Dendritic cell treated with granulocyte-macrophage colony-stimulating factor and Interleukin-4, amounts not matched to agents 40 ng/mL and 50 ng/mL, for 4 days (primary cell): ENCODE results near the gene CORO2B.

Experiments
- H3K27ac Mint-ChIP-seq: one replicate; pipeline ENCODE4 v1.8.0; 2022; ENCODE audit warnings: mild to moderate bottlenecking, mixed read lengths
- H3K27me3 Mint-ChIP-seq: one replicate; pipeline ENCODE4 v1.8.0; 2022; ENCODE audit warnings: mild to moderate bottlenecking, mixed read lengths
- H3K36me3 Mint-ChIP-seq: one replicate; pipeline ENCODE4 v1.8.0; 2022; ENCODE audit warnings: low read depth, mixed read lengths
- H3K4me1 Mint-ChIP-seq: one replicate; pipeline ENCODE4 v1.8.0; 2022; ENCODE audit warnings: low read depth, mixed read lengths
- H3K4me3 Mint-ChIP-seq: one replicate; pipeline ENCODE4 v1.8.0; 2022; ENCODE audit warnings: mild to moderate bottlenecking, moderate library complexity, mixed read lengths
- H3K9me3 Mint-ChIP-seq: one replicate; pipeline ENCODE4 v1.8.0; 2022; ENCODE audit warnings: mixed read lengths
- intact Hi-C: fragments of 100-400 bp; cut with micrococcal nuclease; formaldehyde crosslinking; loops from one replicate; pipeline ENCODE4 v1.15.0; 2022

Gene CORO2B

DNA sequence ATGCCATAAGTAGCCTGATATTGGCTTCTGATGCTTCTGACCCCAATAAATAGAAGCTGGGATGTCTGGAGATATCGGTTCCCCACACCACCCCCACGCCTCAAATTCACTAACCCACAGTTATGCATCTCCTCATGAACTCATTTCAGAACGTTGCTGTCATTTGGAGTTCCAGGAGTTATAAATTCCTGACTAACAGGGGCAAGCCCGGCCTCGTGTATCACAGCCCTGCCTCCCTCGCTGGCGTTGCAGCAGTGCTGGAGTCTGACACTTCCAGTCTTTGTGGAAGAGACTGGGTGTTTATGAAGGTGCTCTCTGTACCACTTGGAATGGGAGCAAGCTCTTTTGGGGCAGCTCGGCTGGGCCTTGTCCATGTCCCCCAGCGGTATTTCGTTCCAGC lies 140.9 kb downstream of the CORO2B start:
- Mint-ChIP-seq H3K9me3 (no peaks in the 10 kb centered on the region), H3K4me1 (no peaks in the 10 kb centered on the region), H3K27ac (no peak overlapping the region), H3K36me3 (no peaks in the 10 kb centered on the region), H3K27me3 (peaks cover 3% of the 10 kb centered on the region), H3K4me3 (no peak overlapping the region)
- intact Hi-C loops: no loop called here

DNA sequence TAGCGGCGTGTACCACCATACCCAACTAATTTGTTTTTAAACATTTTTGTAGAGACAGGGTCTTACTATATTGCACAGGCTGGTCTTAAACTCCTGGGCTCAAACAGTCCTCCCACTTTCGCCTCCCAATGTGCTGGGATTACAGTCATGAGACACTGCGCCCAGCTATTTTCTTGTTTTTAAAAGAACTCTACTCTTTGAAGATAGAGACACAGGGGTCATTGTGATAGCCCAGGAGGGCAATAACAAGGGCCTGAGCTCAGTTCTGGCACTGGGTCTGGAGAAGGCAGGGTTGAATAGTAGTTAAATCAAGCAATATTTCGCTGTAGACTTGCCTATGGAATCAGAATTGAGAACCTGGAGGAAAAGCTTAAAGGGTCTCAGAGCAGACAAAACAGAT lies 143.1 kb downstream of the CORO2B start:
- Mint-ChIP-seq H3K4me1 (no peaks in the 10 kb centered on the region), H3K4me3 (no peak overlapping the region), H3K36me3 (no peaks in the 10 kb centered on the region), H3K9me3 (no peaks in the 10 kb centered on the region), H3K27ac (no peak overlapping the region), H3K27me3 (peaks cover 5% of the 10 kb centered on the region)
- intact Hi-C loops: no loop called here

DNA sequence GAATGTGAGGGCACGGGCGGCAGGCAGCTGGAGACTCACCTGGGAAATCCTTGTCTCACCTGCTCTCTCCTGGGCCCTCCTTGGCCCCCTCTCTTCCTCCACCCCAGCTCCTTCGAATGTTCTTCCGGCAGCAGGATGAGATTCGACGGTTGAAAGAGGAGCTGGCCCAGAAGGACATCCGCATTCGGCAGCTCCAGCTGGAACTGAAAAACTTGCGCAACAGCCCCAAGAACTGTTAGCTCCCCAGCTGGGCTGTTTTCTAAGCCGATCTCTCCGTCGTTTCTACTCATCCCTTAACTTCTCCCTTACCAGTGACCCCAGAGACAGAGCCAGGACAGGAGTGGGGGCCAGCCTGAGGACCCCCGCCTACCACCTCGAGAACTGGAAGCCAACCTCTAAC lies 146.9 kb downstream of the CORO2B start:
- peaks cover 7% of the 10 kb centered on the region for H3K4me1 Mint-ChIP-seq
- intact Hi-C loops: no loop called here
- peaks cover 2% of the 10 kb centered on the region for H3K27me3 Mint-ChIP-seq
- H3K27ac Mint-ChIP-seq: no peak overlapping the region
- no peaks in the 10 kb centered on the region for H3K9me3 Mint-ChIP-seq
- H3K4me3 Mint-ChIP-seq: peak overlapping the region; percentile 14
- H3K36me3 Mint-ChIP-seq: no peaks in the 10 kb centered on the region

DNA sequence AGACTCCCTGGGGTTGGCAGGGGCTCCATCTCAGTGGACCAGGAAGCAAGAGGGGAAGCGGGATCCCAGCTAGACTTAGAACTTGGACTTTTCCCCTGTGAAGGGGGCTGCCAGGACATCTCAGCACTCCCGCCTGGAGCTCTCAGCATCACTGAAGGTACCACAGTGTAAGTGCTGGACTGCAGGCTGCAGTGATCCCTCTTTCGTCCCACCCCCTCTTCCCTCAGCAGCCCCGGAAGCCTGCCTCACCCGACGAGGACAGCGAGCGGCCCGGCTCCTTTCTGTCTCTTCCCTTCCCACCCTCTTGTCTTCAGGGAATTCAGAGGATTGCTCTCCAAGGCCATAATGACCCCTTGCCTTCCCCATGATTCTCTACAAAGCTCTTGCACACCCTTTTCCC lies 147.5 kb downstream of the CORO2B start:
- Mint-ChIP-seq H3K36me3 (no peaks in the 10 kb centered on the region), H3K4me3 (no peak overlapping the region), H3K27me3 (peaks cover 2% of the 10 kb centered on the region), H3K4me1 (peaks cover 10% of the 10 kb centered on the region), H3K27ac (no peak overlapping the region), H3K9me3 (no peaks in the 10 kb centered on the region)
- intact Hi-C loops: no loop called here

DNA sequence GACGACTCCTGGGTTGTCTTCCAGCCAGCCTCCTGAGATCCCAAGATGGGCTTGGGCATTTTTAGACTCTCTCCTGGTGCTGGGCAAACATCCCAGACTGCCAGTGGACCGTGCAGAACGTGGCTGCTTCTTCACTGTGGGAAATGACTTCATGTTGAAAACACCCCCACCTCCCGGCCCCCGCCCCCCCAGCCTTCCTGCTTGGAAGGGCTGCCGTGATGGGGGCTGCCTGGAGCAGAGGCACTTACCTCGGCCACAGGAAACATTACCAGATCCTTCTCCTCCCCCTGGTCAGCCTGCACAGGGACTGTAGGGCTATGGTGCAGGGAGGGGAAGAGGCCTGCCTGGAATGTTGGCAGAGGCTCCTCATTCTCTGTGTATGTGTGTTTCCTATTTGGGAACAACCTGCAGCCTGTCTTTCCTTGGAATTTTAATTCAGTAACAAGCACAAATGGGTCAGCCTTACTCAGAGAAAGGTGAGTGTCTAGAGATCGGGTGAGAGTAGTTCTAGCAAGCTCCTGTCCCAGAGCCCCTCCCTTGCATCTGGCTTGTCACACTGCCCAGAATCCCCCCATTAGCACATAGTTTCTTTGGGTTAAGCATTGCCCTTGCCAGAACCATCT lies 151.1 kb downstream of the CORO2B start:
- H3K4me3 Mint-ChIP-seq: no peak overlapping the region
- intact Hi-C loops: loop anchor here (1.0 to 5.0 kb wide), 2 partner anchors 97 to 145 kb away; no protein-coding TSS in a partner anchor
- H3K4me1 Mint-ChIP-seq: peaks cover 23% of the 10 kb centered on the region
- H3K27me3 Mint-ChIP-seq: peaks cover 2% of the 10 kb centered on the region
- H3K27ac Mint-ChIP-seq: no peak overlapping the region
- no peaks in the 10 kb centered on the region for H3K36me3 Mint-ChIP-seq
- no peaks in the 10 kb centered on the region for H3K9me3 Mint-ChIP-seq

DNA sequence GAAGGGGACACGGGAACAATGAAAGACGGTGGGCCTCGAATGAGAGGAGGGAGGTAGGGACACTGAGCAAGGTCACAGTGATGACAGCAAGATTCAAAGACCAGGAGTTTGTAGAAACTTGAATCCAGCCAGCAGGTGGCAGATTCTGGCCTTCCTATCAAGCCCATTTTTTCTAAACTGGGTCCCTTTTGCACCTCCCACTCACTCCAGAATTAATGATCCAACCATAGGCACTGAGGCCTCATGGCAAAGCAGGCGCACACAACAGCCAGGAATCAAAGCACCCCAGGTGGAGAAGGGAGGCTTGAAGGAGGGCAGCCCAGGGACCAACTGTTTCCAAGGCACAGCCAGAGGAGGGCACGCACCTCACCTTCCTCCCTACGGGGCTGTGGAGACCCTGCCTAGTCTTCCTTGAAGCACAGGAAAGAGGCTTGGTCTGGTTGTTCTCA lies 151.7 kb downstream of the CORO2B start:
- H3K36me3 Mint-ChIP-seq: no peaks in the 10 kb centered on the region
- no peak overlapping the region for H3K4me3 Mint-ChIP-seq
- intact Hi-C loops: loop anchor here (1.0 to 5.0 kb wide), 2 partner anchors 97 to 145 kb away; no protein-coding TSS in a partner anchor
- peaks cover 2% of the 10 kb centered on the region for H3K27me3 Mint-ChIP-seq
- H3K4me1 Mint-ChIP-seq: peaks cover 23% of the 10 kb centered on the region
- H3K9me3 Mint-ChIP-seq: no peaks in the 10 kb centered on the region
- H3K27ac Mint-ChIP-seq: no peak overlapping the region

DNA sequence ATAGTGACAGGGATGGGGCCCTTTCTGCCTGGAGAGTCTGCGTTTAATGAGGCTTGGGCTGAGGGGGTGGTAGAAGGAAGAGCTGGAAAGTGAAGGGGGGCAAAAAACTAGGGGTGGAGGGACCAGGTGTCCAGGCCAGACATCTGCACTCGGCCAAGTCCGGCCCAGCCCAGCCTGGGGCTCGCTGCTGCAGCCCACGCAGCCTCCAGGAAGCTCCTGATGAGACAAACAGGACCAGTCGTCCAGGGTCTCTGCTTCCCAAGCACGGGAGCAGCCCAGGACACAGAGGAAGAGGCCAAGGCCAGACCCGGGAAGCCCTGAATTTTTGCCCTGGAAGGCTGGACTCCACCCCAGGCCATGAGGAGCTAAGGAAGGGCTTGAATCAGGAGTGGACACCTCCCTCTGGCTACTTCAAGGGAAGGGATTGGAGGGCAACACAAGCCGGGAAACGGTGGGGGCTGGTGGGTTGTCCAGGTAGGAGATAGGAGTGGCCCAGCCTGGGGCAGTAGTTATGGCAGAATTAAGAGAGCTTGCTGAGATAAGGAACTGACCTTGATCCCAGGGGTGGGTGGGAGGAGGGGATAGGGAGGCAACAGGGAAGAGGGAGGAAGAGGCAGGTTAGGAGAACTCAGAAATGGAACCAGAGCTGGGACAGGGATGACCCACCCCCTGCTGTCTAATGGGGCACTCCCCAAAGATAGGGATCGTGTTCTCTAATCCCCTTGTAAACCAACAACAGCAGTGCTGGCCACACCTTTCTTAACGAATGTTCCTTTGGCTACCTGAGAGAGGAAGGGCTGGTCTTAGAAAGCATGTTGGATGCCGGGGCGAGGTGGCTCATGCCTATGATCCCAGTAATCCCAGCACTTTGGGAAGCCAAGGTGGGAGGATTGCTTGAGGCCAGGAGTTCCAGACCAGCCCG lies 152.4 kb downstream of the CORO2B start:
- intact Hi-C loops: loop anchor here (1.0 to 5.0 kb wide), 2 partner anchors 96 to 144 kb away; no protein-coding TSS in a partner anchor
- H3K27me3 Mint-ChIP-seq: peaks cover 2% of the 10 kb centered on the region
- H3K27ac Mint-ChIP-seq: no peak overlapping the region
- H3K36me3 Mint-ChIP-seq: no peaks in the 10 kb centered on the region
- H3K4me3 Mint-ChIP-seq: no peak overlapping the region
- H3K9me3 Mint-ChIP-seq: no peaks in the 10 kb centered on the region
- H3K4me1 Mint-ChIP-seq: peaks cover 23% of the 10 kb centered on the region

DNA sequence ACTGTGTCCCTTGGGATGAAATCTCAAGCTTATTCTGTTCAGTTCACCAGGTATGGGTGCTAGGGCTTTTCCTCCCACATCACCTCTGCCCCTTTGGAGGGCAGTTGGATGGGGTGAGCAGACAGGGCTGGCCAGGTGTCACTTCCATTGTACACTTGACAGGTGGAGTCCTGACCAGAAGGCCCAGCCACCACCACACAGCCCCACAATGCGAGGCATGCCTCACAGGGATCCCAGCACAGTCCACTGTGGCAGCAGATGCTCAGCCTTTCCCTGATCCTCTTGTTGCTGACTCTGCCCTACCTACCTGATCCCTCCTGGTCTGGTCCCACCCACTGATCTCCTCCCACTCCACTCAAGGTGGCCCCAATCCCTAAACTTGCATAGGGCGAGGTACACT lies 153.7 kb downstream of the CORO2B start:
- Mint-ChIP-seq H3K9me3 (no peaks in the 10 kb centered on the region), H3K27ac (no peak overlapping the region), H3K4me1 (peaks cover 23% of the 10 kb centered on the region), H3K36me3 (no peaks in the 10 kb centered on the region), H3K27me3 (no peaks in the 10 kb centered on the region), H3K4me3 (no peak overlapping the region)
- intact Hi-C loops: loop anchor here (5.0 kb wide), 1 partner anchor 95 kb away; no protein-coding TSS in a partner anchor

DNA sequence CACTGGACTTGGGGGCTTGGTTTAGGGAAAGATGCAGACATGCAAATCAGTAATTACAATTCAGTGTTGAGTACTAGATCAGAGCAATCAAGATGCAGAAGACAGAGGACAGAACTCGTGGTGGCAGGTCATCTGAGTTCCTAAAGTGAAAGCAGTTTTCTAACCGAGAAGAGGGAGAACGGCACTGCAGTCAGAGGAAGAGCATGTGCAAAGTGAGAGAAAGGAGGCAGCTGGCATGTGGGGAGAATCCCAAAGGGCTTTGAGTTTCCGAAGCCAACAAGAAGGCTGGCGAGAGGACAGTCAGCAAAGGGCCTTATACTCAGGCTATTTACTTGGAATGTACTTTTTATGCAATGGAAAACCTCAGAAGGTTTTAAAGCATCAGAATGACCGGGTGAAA lies 154.9 kb downstream of the CORO2B start:
- H3K36me3 Mint-ChIP-seq: no peaks in the 10 kb centered on the region
- no peaks in the 10 kb centered on the region for H3K27me3 Mint-ChIP-seq
- no peak overlapping the region for H3K27ac Mint-ChIP-seq
- no peak overlapping the region for H3K4me3 Mint-ChIP-seq
- intact Hi-C loops: loop anchor here (5.0 kb wide), 1 partner anchor 94 kb away; no protein-coding TSS in a partner anchor
- H3K4me1 Mint-ChIP-seq: peaks cover 23% of the 10 kb centered on the region
- no peaks in the 10 kb centered on the region for H3K9me3 Mint-ChIP-seq

DNA sequence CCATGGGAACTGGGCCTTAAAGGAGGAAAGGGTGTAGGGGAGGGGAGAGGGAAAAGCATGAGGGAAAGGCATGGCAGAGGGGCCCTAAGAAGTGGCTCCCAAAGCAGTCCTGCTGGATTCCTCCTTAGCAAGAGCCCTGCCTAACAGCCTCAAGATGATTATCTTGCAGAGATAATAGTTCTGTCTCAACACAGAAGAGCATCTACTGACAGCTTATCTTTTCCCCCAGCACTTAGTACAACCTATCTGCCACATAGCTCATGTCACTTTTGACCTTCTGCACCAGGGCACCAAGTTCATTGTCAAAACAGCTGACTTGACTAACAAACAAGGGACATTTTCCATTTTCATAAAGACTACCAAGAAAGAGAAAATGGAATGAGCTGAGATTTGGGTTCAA lies 155.6 kb downstream of the CORO2B start:
- H3K27ac Mint-ChIP-seq: no peak overlapping the region
- no peak overlapping the region for H3K4me3 Mint-ChIP-seq
- H3K36me3 Mint-ChIP-seq: no peaks in the 10 kb centered on the region
- intact Hi-C loops: loop anchor here (5.0 kb wide), 1 partner anchor 93 kb away; no protein-coding TSS in a partner anchor
- peaks cover 23% of the 10 kb centered on the region for H3K4me1 Mint-ChIP-seq
- no peaks in the 10 kb centered on the region for H3K27me3 Mint-ChIP-seq
- no peaks in the 10 kb centered on the region for H3K9me3 Mint-ChIP-seq

DNA sequence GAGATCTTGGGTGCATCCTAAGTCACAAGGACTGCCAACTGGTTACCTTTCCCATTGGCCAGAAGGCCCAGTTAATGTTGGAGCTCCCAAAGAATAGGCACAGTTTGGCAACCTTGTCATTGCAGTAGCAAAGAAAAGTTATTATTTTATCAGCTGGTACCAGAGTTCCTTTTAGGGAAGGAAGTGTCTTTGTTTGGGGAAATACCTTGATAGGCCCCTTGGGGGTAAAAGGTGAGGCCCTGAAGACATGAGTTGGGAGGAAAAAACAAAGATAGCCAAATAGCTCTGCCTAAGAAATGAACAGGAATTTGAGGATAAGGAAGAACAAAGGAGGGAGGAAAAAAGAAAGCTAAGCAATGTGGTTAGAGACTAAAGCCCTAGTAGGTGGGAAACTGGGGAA lies 156.1 kb downstream of the CORO2B start:
- Mint-ChIP-seq H3K27me3 (no peaks in the 10 kb centered on the region), H3K36me3 (no peaks in the 10 kb centered on the region), H3K4me1 (peaks cover 23% of the 10 kb centered on the region), H3K9me3 (no peaks in the 10 kb centered on the region), H3K4me3 (no peak overlapping the region), H3K27ac (no peak overlapping the region)
- intact Hi-C loops: loop anchor here (5.0 kb wide), 1 partner anchor 92 kb away; no protein-coding TSS in a partner anchor

DNA sequence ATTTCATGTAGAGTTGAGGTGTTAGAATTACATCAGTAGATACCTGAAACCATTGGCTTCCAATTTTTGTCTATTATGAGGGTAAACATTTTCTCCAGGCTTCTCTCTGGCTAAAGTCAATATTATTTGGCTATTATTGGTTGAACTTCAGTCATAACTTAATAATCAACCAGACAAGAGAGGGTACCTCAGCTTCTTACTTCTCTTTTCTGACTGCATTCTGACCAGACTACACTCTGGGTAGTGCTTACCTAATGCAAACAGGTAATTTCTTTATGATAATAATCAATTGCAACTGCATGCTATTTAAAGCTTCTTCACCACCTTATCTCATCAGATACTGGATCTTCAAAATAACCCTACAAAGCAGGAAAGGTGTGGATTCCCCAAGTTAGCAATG lies 156.8 kb downstream of the CORO2B start:
- intact Hi-C loops: no loop called here
- H3K36me3 Mint-ChIP-seq: no peaks in the 10 kb centered on the region
- no peak overlapping the region for H3K27ac Mint-ChIP-seq
- peaks cover 17% of the 10 kb centered on the region for H3K4me1 Mint-ChIP-seq
- no peaks in the 10 kb centered on the region for H3K27me3 Mint-ChIP-seq
- H3K9me3 Mint-ChIP-seq: no peaks in the 10 kb centered on the region
- no peak overlapping the region for H3K4me3 Mint-ChIP-seq

DNA sequence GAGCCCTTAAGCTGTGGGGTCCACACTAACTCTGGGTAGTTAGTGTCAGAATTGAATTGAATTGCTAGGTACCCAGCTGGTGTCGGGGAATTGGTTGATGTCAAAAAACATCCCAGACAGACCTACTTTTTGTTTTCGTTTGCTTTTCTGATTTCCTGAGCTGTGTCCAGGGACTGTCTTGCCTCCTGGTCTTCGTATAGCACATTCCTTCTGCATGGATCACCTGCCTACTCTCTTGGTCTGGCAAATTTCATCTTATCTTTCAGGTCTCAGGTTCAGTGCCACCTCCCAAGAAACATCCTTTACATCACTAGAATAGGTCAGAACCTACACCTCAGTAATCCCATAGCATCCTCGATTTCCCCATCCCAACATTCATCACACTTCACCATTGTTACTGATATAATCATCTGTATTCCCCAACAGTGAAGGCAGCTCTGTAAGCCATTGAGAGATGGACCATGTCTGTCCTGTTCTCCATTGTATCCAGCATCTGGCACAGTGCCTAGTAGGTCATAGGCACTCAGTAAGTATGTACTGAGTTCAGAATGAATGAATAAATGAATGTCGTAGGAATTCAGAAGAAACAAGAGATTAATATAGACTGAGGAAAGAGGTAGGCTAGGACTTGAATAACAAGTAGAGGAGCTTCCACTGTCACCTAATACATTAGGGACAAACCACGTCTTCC lies 160.7 kb downstream of the CORO2B start:
- no peak overlapping the region for H3K27ac Mint-ChIP-seq
- H3K36me3 Mint-ChIP-seq: no peaks in the 10 kb centered on the region
- H3K4me3 Mint-ChIP-seq: no peak overlapping the region
- H3K27me3 Mint-ChIP-seq: peaks cover 3% of the 10 kb centered on the region
- no peaks in the 10 kb centered on the region for H3K9me3 Mint-ChIP-seq
- intact Hi-C loops: no loop called here
- peaks cover 12% of the 10 kb centered on the region for H3K4me1 Mint-ChIP-seq

DNA sequence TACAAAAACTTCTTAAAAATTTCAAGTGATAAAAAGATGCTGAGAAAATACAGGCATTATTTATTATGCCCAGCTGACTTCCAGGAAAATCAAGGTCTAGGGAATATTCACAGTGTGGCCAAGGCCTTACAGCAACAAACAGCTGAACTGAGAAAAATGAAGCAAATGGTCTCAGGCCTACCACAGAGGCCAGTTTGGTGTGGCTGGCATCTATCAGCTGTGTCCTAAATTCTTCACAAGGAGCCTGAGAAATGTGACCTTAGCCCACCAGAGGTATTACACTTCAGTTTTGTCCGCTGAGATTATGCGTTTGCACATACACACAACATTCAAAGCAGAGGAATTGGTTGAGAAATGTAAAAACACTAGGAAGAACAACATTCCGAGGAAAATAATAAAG lies 164.5 kb downstream of the CORO2B start:
- no peaks in the 10 kb centered on the region for H3K36me3 Mint-ChIP-seq
- no peak overlapping the region for H3K27ac Mint-ChIP-seq
- intact Hi-C loops: no loop called here
- no peaks in the 10 kb centered on the region for H3K9me3 Mint-ChIP-seq
- peaks cover 12% of the 10 kb centered on the region for H3K4me1 Mint-ChIP-seq
- peaks cover 5% of the 10 kb centered on the region for H3K27me3 Mint-ChIP-seq
- no peak overlapping the region for H3K4me3 Mint-ChIP-seq
